COLO668 (cell line): ENCODE results near the gene GPR176.
A peak's percentile ranks its signal among the peaks of the same experiment; 100 is the strongest.

Experiments used
- DNase-seq: peaks from one replicate; lab custom pipeline; 2025; ENCODE audit not compliant: unreplicated experiment; lab: John Stamatoyannopoulos, UW

Gene GPR176

GRCh38 chr15:39919748-39920509 lies at the start of gene GPR176:
GPR176 (minus strand) TSS chr15:39920266; CDS start chr15:39920026, 240 bp downstream.
- DNase-seq: peak; percentile 51

GRCh38 chr15:39969002-39969394 lies 48.9 kb upstream of the GPR176 start:
- DNase-seq: no peak

DNA sequence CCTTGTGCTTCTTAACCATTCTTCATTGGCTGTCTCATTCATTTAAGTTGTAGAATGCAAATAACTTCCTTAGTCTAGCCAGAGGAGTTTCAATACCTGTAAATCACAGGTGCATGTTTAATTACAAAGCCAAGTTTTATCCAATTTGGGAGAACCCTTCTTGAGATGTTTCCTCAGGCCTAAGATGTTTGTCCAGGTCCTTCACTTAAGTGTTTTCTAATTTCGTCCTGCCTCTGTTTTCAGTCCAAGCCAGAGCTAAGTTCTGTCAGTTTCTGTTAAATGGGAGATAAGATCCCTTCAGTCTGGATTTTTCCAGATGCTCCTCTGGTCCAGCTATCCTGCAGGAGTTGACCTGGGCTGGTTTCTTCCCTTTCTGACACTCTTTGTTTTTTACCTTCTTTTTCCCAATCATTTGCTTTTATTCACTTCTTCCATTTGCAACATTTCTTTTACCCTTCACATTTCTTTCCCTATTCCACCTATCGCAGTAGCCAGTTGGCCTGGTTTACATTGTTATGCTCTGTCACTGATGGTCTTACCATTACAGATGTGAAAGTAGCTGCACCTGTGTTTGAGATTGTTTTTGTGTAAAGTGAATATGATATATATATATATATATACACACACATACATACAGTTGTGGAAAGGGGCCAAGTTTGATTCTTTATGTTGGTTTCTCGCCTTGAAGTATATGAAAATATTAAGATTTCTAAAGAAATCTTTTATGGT lies 48.4 kb upstream of the GPR176 start:
- DNase-seq: no peak

- no peak for DNase-seq
Observed at GRCh38 chr15:39966521-39966920, 46.5 kb upstream of the GPR176 start.

GRCh38 chr15:39963786-39964185 lies 43.7 kb upstream of the GPR176 start:
- no peak for DNase-seq

DNA sequence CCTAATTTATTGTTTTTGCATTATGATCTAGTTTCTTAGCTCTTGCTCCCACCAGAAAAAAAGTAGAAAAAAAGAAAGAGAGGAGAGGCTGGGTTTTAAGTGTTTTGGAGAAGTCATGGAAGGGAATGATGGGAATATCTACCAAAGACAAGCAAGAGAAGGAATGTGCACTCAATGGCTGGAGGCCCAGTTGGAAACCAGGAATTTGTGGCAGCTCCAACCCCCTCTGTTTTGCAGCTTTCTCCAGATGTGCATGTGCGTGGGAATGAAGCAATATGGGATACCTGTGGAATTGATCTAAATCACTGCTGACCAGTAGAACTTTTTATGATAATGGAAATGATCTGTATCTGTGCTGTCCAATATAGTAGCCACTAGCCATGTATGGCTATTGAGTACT lies 41.0 kb upstream of the GPR176 start:
- DNase-seq: no peak

- DNase-seq: no peak
Observed at GRCh38 chr15:39960411-39960810, 40.3 kb upstream of the GPR176 start.

GRCh38 chr15:39959411-39959810 lies 39.3 kb upstream of the GPR176 start:
- DNase-seq: no peak

- no peak for DNase-seq
Observed at GRCh38 chr15:39957481-39957880, 37.4 kb upstream of the GPR176 start.

GRCh38 chr15:39953521-39953920 lies 33.5 kb upstream of the GPR176 start:
- DNase-seq: no peak

DNA sequence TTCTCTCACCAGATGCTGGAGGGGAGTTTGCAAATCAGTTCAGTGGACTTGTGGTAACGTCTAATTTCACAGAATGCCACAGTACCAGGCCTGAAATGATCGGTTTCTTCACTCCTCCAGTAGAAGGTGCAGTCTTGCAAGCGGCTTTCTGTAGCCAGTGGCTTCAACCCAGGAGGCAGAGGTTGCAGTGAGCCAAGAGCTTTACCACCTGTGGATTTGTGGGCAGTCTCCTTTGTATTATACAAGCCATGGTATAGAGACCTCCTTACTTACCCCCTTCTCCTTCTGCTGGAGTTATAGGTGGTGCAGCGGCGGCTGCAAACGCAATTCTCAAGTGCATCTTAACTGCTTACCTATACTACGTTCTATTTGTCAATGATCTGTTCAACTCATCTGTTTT lies 31.5 kb upstream of the GPR176 start:
- no peak for DNase-seq

DNA sequence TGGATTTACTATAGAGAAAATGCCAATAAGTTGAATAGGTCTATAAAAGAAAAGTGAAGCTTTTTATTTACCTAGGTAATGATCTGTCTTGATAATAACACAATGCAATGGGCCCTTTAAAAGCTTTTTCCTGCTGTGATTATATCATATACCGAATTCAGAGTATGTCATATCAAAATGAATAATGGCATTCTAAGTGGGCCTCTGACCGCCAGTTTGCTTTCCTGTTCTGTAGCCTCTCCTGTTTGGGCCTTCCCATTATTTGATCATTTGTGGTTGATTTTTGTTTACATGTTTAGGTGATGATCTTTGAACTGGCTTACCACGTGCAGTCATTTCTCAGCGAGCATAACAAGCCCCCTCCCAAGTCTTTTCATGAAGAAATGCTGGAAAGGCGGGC lies 28.8 kb upstream of the GPR176 start:
- DNase-seq: no peak

DNA sequence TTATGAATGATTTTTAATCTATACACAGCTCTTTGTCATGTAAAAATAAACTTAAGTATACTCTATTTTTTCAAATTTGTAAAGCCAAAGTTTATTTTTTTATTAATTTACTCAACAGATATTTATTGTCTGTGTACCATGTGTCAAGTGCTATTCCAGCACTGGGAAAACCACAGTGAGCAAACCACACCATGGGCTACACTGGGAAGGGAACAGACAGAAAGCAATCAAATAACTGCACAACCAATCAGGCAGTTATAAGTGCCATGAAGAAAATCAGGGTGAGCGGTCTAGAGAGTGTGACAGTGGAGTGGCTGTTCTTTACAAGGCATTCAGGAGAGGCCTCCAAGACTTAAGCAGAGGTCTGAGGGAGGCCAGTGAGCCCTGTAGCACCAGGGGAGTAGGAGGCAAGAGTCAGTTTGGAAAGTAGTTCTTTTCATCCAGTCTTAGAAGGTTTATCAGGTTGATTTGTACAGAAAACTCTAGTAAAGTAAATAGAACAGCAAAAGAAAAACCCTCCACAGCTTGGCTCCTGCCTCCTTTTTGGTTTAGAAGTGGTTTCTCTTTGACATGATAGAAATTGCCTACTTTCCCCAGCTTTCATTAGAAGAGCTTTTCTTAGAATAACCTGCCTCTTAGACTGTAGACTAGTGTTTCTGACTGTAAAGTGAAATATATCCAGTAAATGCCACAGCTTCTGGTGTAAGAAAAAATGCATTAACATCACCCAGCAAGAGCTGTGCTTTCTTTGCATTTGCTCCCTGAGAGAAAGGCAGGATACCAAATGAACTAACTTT lies 27.5 kb upstream of the GPR176 start:
- no peak for DNase-seq

DNA sequence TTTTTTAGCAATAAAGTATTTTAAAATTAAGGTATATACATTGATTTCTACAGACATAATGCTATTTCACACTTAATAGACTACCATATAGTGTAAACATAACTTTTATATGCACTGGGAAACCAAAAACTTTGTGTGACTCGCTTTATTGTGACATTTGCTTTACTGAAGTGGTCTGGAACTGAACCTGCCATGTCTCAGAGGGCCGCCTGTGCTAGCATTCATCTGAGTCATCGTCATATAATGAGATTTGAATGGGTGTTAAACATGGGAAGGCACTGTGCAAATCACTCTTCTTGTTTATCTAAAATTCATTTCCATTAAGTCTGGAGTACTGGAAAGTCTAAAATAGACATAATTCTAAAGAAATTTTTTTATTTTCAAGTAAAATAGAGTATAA lies 26.8 kb upstream of the GPR176 start:
- no peak for DNase-seq

GRCh38 chr15:39944726-39945125 lies 24.7 kb upstream of the GPR176 start:
- no peak for DNase-seq

DNA sequence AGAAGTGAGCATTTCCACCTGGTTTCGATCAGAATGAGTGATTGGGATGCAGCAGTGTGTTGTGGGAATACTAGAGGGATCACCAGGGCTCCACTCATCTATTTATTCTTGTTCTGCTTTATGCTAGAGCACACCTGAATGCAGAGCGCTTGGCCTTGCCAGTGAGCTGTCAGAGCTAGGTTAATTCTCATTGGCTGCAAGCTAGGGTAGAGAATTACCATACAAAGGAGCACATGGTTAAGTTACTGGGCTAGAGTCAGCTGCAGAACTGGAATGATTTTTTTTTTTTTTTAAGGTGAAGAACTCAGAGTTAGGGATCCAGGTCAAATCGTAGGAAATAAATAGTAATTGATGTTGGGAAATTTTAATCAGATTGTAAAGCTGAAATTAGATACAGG lies 22.7 kb upstream of the GPR176 start:
- no peak for DNase-seq

DNA sequence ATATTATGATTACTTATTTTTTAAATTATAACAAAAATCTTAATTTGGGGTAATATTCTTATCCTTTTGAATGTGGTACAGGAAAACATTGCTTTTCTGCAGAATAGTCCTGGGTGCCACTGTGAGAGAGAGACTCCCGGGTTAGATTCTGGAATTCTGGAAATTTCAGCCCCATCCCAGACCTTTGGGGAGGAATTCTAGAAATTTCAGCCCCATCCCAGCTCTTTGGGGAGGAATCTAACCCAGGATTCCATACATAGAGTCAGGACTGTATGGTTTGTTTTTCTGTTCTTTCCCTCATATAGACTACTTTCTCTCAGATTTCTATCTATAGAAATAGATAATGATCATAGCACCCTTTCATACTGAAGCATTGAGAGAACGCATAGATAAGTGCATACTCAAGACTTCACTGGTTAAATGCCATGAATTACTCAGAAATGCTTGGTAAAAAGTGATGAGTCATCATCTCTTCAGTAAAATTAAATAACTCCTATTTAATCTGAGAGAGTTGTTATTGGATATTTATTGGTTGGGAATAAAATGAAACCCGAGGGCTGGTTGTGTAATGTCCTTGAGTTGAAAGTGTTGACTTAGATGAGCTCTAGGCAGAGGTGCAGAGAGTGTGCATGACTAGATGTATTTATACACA lies 22.2 kb upstream of the GPR176 start:
- DNase-seq: no peak

GRCh38 chr15:39939487-39940452 lies 19.7 kb upstream of the GPR176 start:
- DNase-seq: no peak

DNA sequence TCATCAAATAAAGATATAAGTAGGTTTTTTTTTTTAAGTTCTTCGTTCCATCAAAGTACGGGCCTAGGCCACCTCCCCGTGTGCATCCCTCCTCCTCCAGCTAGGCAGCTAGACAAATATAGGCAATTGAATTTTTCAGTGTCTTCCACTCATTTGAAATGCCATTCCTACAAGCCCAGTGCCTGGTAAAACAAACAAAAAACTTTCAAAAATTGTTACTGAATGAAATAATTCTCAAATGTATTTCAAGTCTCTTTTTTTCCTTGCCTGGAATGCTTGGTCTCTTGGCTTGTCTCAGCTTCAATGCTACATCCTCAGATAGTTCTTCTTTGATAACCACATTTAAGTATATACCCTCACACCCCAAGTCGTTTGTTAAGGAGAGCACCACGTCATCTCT lies 17.6 kb upstream of the GPR176 start:
- DNase-seq: no peak

- DNase-seq: no peak
Observed at GRCh38 chr15:39936681-39937080, 16.6 kb upstream of the GPR176 start.
